IPS-NIHi11 (cell line): ENCODE measurements around the gene HOXC11.

Source experiments
- DNase-seq: peaks from one replicate; pipeline ENCODE4 v3.0.0; 2012; ENCODE audit warnings: mixed read lengths, low spot score

The HOXC11 gene

GRCh38 chr12:53997204-53998109, 24.5 kb downstream of the HOXC11 start:
- no peak for DNase-seq

DNA sequence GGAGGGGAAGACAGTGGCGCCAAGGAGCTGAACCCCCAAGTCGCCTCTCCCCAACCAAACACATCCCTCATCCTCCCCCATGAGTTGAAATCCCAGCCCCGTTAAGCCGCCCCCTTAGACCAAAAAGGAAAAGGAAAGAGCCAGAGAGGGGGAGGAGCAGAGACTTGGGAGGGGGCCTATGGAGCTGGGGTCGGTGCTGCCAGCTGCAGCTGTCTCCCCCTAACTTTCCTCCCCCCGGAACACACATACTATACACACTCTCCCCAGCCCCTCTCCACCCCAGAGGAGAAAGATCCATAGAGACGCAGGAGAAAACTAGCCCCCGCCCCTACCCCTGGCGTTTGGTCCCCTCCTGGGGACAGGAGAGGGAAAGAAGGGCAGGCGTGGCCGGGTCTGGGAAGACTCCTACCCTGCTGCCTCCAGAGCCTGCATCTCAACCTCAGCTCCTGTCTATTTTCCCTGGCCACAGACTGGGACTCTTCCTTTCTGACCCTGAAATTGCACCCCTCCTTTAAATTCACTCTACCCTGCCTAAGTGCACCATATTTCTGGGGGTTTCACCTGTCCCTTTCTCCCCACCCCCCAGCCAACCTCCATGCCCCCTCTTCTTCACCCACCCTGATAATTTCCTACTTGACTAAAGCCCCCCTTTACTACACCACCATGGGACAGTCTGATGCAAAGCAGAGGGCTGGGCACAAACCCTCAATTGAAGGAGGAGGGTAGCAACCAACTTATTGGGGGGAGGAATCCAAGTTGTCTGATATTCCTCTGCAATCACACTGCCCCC, 25.4 kb downstream of the HOXC11 start:
- no peak for DNase-seq

- DNase-seq = no peak
Observed at GRCh38 chr12:53998900-53999236, 25.9 kb downstream of the HOXC11 start.

DNA sequence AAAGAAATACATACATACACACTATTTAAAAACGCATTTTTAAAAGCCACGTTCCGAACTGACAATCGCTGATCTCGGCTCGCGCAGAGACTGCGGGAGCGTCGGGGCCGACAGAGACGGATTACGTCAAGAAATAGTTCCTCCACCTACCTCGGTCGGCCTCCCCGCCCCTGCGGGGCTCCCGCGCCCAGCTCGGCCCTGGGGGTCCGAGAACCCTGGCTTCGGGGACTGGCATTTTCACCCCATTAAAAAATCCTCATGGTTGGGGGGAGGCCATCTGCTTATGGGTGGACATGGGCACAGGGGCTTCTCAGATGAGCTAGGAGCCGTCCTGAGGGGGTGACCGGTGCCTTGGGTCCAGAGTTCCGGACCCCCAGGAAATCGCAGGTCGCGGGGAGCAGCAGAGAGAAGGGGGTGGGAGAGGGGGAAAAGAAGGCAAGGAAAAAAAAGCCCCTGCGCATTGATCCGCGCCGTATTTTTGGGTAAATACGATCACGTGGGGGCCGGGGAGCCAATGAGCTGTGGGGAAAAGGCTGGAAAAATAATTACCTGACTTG, 26.7 kb downstream of the HOXC11 start:
- no peak for DNase-seq

- DNase-seq = no peak
Observed at GRCh38 chr12:54000116-54001114, 27.5 kb downstream of the HOXC11 start, which contains the start of gene HOXC9. Gene HOXC9, plus strand, starts transcription at chr12:54000161. Its CDS starts 28 bp downstream, at chr12:54000189.

- DNase-seq = no peak
Observed at GRCh38 chr12:54001283-54002187, 28.6 kb downstream of the HOXC11 start.

DNA sequence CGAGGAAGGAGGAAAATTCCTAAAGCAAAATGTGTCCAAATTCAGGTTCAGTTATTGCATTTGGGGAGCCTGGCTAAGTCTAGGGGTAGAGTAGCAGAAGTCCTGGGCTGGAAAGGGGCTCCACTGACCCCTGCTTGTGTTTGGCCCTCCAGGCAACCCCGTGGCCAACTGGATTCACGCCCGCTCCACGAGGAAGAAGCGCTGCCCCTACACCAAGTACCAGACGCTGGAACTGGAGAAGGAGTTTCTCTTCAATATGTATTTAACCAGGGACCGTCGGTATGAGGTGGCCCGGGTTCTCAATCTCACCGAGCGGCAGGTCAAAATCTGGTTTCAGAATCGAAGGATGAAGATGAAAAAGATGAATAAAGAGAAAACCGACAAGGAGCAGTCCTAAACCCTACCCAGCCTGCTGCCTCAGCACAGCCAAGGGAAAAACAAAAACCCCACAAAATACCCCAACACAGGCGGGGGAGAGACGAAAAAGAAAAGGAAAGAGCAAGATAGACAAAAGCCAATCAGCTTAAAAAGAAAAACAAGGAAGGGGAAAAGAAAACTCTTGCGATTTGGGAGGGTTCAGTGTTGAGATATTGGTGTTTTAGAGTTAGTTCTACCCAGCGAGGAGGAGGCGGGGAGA, 29.5 kb downstream of the HOXC11 start:
- DNase-seq = no peak

DNA sequence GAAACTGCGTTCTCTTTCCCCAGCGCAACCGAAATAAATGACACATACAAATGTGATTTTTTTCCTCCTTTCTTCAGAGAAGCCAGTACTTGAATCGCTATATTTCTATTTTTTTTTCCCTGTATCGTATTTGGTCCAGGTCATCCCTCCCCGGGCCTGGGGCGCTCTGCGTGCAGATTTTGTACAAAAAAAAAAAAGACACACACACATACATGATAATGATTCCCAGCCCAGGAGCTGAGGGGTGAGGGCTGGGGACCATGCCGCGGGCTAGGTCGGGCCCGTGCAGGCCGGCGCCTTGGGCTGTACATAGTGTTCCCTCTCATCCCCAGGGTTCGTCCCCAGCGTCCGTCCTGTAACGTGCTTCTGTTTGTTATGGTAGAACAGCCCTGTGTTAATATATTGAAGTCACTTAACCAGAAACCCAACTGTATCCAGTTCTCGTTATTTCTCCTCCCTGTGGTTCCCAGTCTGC, 30.0 kb downstream of the HOXC11 start:
- DNase-seq = no peak

- no peak for DNase-seq
Observed at GRCh38 chr12:54003625-54004024, 30.7 kb downstream of the HOXC11 start.

DNA sequence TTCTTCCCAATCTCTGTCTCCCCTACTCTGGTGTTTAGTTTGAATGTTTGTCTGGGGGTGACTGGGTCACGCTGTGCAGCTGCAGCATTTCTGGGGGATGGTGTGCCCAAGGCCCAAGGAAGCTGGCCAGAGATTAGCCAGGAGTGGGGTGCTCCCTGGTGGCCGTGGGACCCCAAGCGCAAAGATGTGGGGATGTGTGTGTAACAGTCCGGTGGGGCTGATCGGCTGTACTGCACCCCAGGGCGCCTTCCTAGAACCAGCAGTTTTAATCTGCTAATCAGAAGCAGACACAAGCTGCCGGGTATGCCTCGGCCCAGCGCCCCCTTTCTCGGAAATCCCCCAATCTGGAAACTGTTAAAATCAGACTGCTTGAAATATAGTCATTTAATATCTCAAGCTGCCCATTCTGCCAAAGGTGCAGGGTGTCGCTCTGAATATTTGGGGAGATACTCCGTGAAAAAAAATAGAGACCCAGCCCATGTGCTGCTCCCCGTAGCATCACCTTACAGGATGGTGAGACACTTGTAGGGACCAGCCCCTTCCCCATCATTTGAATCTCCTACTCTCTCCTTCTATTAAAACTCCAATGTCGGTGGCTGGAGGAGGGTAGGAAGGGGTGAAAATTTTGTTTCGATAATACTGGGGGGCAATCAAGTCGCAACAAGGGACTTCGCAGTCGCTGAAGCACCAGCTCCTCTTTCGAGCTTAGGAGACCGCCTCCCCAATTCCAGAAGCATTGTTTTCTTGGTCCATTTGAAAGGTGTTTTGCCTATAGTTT, 31.3 kb downstream of the HOXC11 start:
- DNase-seq = no peak

- DNase-seq = no peak
Observed at GRCh38 chr12:54004841-54005530, 32.1 kb downstream of the HOXC11 start.

DNA sequence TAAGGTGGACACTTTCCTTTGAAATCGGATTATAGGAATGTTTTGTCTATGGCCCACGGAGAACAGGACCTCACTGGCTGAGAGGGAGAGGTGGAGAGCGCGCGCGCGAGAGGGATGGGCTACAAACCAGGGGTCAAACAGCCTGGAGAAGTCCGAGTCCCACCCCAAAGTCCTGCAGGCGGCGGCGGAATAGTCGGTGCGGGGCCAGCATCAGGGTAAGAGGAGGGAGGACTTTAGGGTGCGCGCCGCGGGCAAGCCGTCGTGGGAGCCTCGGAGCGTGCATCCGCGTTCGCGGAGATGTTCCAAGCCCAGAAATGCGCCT, 32.6 kb downstream of the HOXC11 start:
- DNase-seq = no peak

DNA sequence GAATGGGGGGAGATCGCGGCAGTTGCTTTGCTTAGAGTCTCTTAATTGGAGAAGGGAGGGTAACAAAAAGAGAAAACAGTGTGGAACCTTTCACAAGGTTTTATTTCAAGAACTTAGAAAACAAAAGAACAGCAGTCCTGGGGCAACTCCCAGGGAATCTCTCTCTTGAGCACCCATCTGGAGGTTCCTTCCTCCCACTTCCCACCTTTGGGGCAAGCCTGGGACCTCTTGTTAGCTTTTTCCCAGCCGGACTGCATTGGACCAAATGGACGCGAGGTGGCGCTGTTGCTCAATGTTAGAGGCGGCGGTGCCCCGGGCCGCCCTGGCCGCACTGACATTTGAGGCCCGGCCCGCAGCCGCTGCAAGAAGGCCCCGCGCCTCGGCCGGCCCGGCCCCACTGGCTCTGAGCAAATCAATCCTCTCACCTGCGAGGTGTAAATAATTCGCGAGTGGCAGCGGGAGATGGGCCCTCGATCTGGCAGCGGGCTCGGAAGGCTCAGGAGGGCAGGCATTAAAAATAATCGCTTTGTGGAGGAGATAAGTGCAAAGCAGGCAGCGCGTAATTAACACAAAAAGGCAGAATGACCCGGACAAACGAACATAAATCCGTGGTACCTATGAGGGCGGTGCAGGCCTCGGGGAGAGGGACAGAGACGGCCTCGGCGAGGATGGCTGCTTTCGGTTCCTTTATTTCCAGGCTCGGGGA, 33.1 kb downstream of the HOXC11 start:
- DNase-seq = peak; percentile 92

DNA sequence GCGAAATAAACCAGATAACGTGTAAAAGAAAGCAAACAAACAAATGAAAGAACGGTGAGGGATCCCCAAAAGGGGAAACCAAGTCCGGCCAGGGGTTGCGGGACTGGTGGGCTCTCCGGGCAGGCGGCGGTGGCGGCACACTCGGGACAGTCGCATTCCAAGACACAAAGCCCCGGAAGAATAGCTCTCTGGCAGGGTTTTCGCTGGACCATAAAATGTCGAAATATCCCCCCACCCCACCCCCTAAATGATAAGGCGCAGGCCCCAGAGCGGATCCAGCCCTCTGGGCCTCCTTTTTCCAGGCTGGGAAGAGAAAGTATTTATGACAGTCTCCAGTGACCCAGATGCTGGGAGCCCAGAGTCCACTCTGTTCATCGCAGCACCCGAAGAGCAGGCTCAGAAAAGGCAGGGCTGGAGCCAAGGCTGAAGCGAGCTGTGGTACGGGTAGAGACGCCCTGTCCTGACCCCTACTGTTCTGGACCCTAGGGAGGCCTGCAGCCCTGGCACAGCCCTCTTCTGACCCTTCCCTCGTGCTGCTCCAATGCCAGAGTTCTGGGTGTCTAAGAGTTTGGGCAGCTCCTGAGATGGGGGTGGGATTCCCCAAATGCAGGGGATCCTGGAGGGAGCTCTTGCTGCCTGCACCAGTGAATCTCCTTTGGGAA, 33.8 kb downstream of the HOXC11 start:
- DNase-seq = no peak

GRCh38 chr12:54007538-54008259, 34.8 kb downstream of the HOXC11 start:
- no peak for DNase-seq

- no peak for DNase-seq
Observed at GRCh38 chr12:54008260-54008552, 35.3 kb downstream of the HOXC11 start.
